ENCODE results near the gene NGRN. TPM values are rescaled to one million over a fixed set of nuclear protein-coding genes. Genes with fewer than 3 reads are reported as not detected.
A peak's percentile ranks its signal among the peaks of the same experiment; 100 is the strongest.

Gene NGRN
- total and polyA plus RNA-seq, 2 donors (not counting 1 experiment from before 2014, with no cell fraction given) = 23.1 to 45.5 TPM

- H3K27me3 Mint-ChIP-seq = no peaks in the 10 kb centered on the region
- TF ChIP-seq CTCF (IDR thresholded peaks at IDR 0.05) (no peak), EZH2 (IDR thresholded peaks at IDR 0.05; ENCODE audit: borderline replicate concordance, insufficient read depth, low read depth, low read length, poor library complexity, severe bottlenecking) (no peak)
- peak overlapping the region; percentile 95 for H3K4me3 Mint-ChIP-seq
- H3K4me3 ChIP-seq (ENCODE audit: control extremely low read depth in 1 of 5, extremely low read depth in 1 of 5, insufficient read depth in 1 of 5, low read depth in 2 of 5, low read length in 4 of 5) = peak overlapping the region; percentile 57 to 82 (median 76)
- H3K27ac Mint-ChIP-seq = peak overlapping the region; percentile 98
- H3K9me3 Mint-ChIP-seq (ENCODE audit: insufficient read depth) = no peaks in the 10 kb centered on the region
- H2AFZ ChIP-seq (ENCODE audit: insufficient read depth, low read depth, low read length, poor library complexity, severe bottlenecking) = peak overlapping the region; percentile 96
- ATAC-seq (ENCODE audit: low read depth) (no peak), DNase-seq (no peak)
- peaks cover 36 to 38% of the 10 kb centered on the region in 2 donors for H3K4me1 ChIP-seq (ENCODE audit: control insufficient read depth in 2 of 2, insufficient read depth in 2 of 2, low read length in 2 of 2)
- peaks cover 0 to 17% of the 10 kb centered on the region in 2 experiments for H3K36me3 ChIP-seq (replicated peaks in 1 of 2; ENCODE audit: control extremely low read depth in 1 of 2, control insufficient read depth in 1 of 2, extremely low read depth in 1 of 2, insufficient read depth in 2 of 2, low read length in 1 of 2)
- H3K9me3 ChIP-seq (ENCODE audit: control extremely low read depth in 1 of 3, control insufficient read depth in 2 of 3, insufficient read depth in 1 of 3, low read length in 2 of 3) = no peaks in the 10 kb centered on the region
- peaks cover 24% of the 10 kb centered on the region for H4K20me1 ChIP-seq (ENCODE audit: control insufficient read depth, insufficient read depth, low read length, poor library complexity, severe bottlenecking)
- H3K27ac ChIP-seq (ENCODE audit: low read length in 2 of 2) = peak overlapping the region; percentile 95 to 99
- ChIA-PET CTCF (no interaction called here), POLR2A (interaction anchor here (0.5 kb wide), 1 partner anchor 13 kb away, joined by 3 read pairs; no protein-coding TSS in a partner anchor)
- peaks cover 46% of the 10 kb centered on the region for H3K4me1 Mint-ChIP-seq
- intact Hi-C loops (cut with micrococcal nuclease) = loop anchor here (1.0 to 2.0 kb wide), 4 partner anchors 15 to 452 kb away; partner anchors contain the start of genes BLM, GDPGP1 and TTLL13
- no peaks in the 10 kb centered on the region for H3K27me3 ChIP-seq (replicated peaks in 1 of 4; ENCODE audit: control extremely low read depth in 1 of 4, control insufficient read depth in 3 of 4, insufficient read depth in 4 of 4, low read length in 3 of 4)
- peak overlapping the region; percentile 83 for H3K9ac ChIP-seq (ENCODE audit: low read length)
- peaks cover 42% of the 10 kb centered on the region for H3K79me2 ChIP-seq (ENCODE audit: control insufficient read depth, insufficient read depth, low read length)
- 47% methylated on average over 4 of the region's 4 CpGs for WGBS (ENCODE audit: insufficient coverage)
- peak overlapping the region; percentile 82 for H3K4me2 ChIP-seq (replicated peaks; ENCODE audit: low read depth, low read length, poor library complexity, severe bottlenecking)
Observed at GRCh38 chr15:90264671-90265070, 801 bp upstream of the NGRN start.

DNA sequence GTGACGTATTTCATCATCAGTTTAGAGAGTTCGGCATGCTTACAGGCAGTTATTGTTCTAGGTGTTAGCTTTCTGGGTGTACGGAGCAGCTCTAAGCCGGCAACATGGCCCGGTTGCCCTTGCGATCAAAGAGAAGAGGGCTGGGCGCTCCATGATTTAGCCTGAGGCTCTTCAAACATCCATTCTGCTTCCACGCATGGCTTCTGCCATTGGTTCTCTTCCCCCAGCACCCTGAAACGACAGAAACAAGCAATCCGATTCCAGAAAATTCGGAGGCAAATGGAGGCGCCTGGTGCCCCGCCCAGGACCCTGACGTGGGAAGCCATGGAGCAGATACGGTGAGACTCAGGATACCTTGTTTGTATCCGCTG is 574 bp downstream of the NGRN start:
- TF ChIP-seq EZH2 (IDR thresholded peaks at IDR 0.05; ENCODE audit: borderline replicate concordance, insufficient read depth, low read depth, low read length, poor library complexity, severe bottlenecking) (no peak), CTCF (IDR thresholded peaks at IDR 0.05) (no peak)

More for the DNA sequence above, 574 bp downstream of the NGRN start:
- Mint-ChIP-seq H3K9me3 (ENCODE audit: insufficient read depth) (no peaks in the 10 kb centered on the region), H3K27ac (peak overlapping the region; percentile 98), H3K4me1 (peaks cover 54% of the 10 kb centered on the region), H3K4me3 (peak overlapping the region; percentile 95), H3K27me3 (no peaks in the 10 kb centered on the region)
- Histone ChIP-seq H3K27ac (ENCODE audit: low read length in 2 of 2) (peak overlapping the region; percentile 95 to 99), H3K27me3 (replicated peaks in 1 of 4; ENCODE audit: control extremely low read depth in 1 of 4, control insufficient read depth in 3 of 4, insufficient read depth in 4 of 4, low read length in 3 of 4) (no peaks in the 10 kb centered on the region), H3K36me3 (replicated peaks in 1 of 2; ENCODE audit: control extremely low read depth in 1 of 2, control insufficient read depth in 1 of 2, extremely low read depth in 1 of 2, insufficient read depth in 2 of 2, low read length in 1 of 2) (peaks cover 0 to 29% of the 10 kb centered on the region in 2 experiments), H4K20me1 (ENCODE audit: control insufficient read depth, insufficient read depth, low read length, poor library complexity, severe bottlenecking) (peaks cover 36% of the 10 kb centered on the region), H3K4me2 (replicated peaks; ENCODE audit: low read depth, low read length, poor library complexity, severe bottlenecking) (peak overlapping the region; percentile 82), H3K79me2 (ENCODE audit: control insufficient read depth, insufficient read depth, low read length) (peaks cover 56% of the 10 kb centered on the region), H3K4me3 (ENCODE audit: control extremely low read depth in 1 of 5, extremely low read depth in 1 of 5, insufficient read depth in 1 of 5, low read depth in 2 of 5, low read length in 4 of 5) (peak overlapping the region; percentile 69 to 83 (median 79)), H3K9me3 (ENCODE audit: control extremely low read depth in 1 of 3, control insufficient read depth in 2 of 3, insufficient read depth in 1 of 3, low read length in 2 of 3) (no peaks in the 10 kb centered on the region), H2AFZ (ENCODE audit: insufficient read depth, low read depth, low read length, poor library complexity, severe bottlenecking) (peak overlapping the region; percentile 96), H3K9ac (ENCODE audit: low read length) (peak overlapping the region; percentile 83), H3K4me1 (ENCODE audit: control insufficient read depth in 2 of 2, insufficient read depth in 2 of 2, low read length in 2 of 2) (peaks cover 36 to 38% of the 10 kb centered on the region in 2 donors)
- DNase-seq (no peak), ATAC-seq (ENCODE audit: low read depth) (peak; percentile 2)
- 1% methylated on average over 14 of the region's 16 CpGs for WGBS (ENCODE audit: insufficient coverage)
- ChIA-PET CTCF (interaction anchor here (1.0 to 1.6 kb wide), 4 partner anchors 22 to 104 kb away, joined by 3 to 9 read pairs (median 4); partner anchors contain the start of genes CIB1 and GDPGP1), POLR2A (interaction anchor here (0.6 to 1.4 kb wide), 4 partner anchors 32 to 136 kb away, joined by 4 to 14 read pairs (median 10); partner anchors contain the start of genes CIB1 and GDPGP1)
- intact Hi-C loops (cut with micrococcal nuclease) = no loop called here
